Loucy (cell line): ENCODE measurements around the gene IFT81.

Source experiments
- H2AFZ ChIP-seq: fragments of 200-600 bp; sonication (generic); 2 replicates; pipeline ENCODE4 v1.6.0; 2016; ENCODE audit warnings: antibody characterized with exemption, mild to moderate bottlenecking, low read length, moderate library complexity
- H3F3A ChIP-seq: fragments of 200-600 bp; 2 replicates; pipeline ENCODE4 v1.6.0; 2016; ENCODE audit warnings: antibody characterized with exemption, low read depth, mild to moderate bottlenecking
- H3K27me3 ChIP-seq: fragments of 200-600 bp; sonication (generic); 2 replicates; pipeline ENCODE4 v1.6.1; 2014; ENCODE audit warnings: low read length, mild to moderate bottlenecking; ENCODE audit not compliant: insufficient read depth, poor library complexity, severe bottlenecking
- H3K36me3 ChIP-seq: fragments of 200-600 bp; sonication (generic); 2 replicates; pipeline ENCODE4 v1.6.1; 2016; ENCODE audit warnings: low read length; ENCODE audit not compliant: insufficient read depth
- H3K4me1 ChIP-seq: fragments of 200-600 bp; sonication (generic); 2 replicates; pipeline ENCODE4 v1.5.1; 2014; ENCODE audit warnings: low read length, mild to moderate bottlenecking; ENCODE audit not compliant: insufficient read depth, poor library complexity, severe bottlenecking
- H3K4me2 ChIP-seq: fragments of 200-600 bp; sonication (generic); 2 replicates; pipeline ENCODE4 v1.6.0; 2014; ENCODE audit warnings: antibody characterized with exemption, low read length, low read depth, mild to moderate bottlenecking; ENCODE audit not compliant: poor library complexity, severe bottlenecking
- H3K4me3 ChIP-seq: fragments of 200-600 bp; sonication (generic); 2 replicates; pipeline ENCODE4 v1.5.1; 2014; ENCODE audit warnings: low read length, mild to moderate bottlenecking, mixed read lengths; ENCODE audit not compliant: poor library complexity, severe bottlenecking
- H3K79me2 ChIP-seq: fragments of 200-600 bp; sonication (generic); 2 replicates; pipeline ENCODE4 v1.6.1; 2014; ENCODE audit warnings: low read length; ENCODE audit not compliant: insufficient read depth
- H3K9ac ChIP-seq: fragments of 200-600 bp; sonication (generic); 2 replicates; pipeline ENCODE4 v1.6.0; 2014; ENCODE audit warnings: mild to moderate bottlenecking, low read depth, low read length, moderate library complexity; ENCODE audit not compliant: poor library complexity, severe bottlenecking
- H3K9me2 ChIP-seq: fragments of 200-600 bp; sonication (generic); replicated peaks from 2 replicates; pipeline ENCODE4 v1.6.1; 2016; ENCODE audit warnings: low read depth, low read length, mixed read lengths
- H3K9me3 ChIP-seq: fragments of 200-600 bp; sonication (generic); 2 replicates; pipeline ENCODE4 v1.6.1; 2014; ENCODE audit warnings: mild to moderate bottlenecking, antibody characterized with exemption, low read length, low read depth; ENCODE audit not compliant: insufficient read depth
- H4K20me1 ChIP-seq: fragments of 200-600 bp; sonication (generic); 2 replicates; pipeline ENCODE4 v1.6.0; 2014; ENCODE audit warnings: antibody characterized with exemption, low read length, mild to moderate bottlenecking; ENCODE audit not compliant: insufficient read depth, poor library complexity, severe bottlenecking
- EZH2phosphoT487 ChIP-seq: fragments of 200-600 bp; IDR thresholded peaks from 2 replicates; pipeline ENCODE4 v1.6.1; 2018; ENCODE audit warnings: antibody characterized with exemption, mild to moderate bottlenecking, moderate library complexity, borderline replicate concordance
- TF ChIP-seq, protein P1 (sequence below): fragments of 200-600 bp; sonication (generic); conservative IDR thresholded peaks from 2 replicates; pipeline ENCODE4 v1.5.1; 2014; ENCODE audit warnings: mild to moderate bottlenecking, antibody characterized with exemption, low read length

The IFT81 gene

GRCh38 chr12:110149086-110149660 lies 25.0 kb downstream of the IFT81 start:
- peak overlapping the region; percentile 40; the same call in 1 of the 2 replicates for H2AFZ ChIP-seq
- no peaks in the 10 kb centered on the region for H3K79me2 ChIP-seq
- H3K9me2 ChIP-seq: no peaks in the 10 kb centered on the region
- H3F3A ChIP-seq: no peaks in the 10 kb centered on the region
- no peak overlapping the region for H3K4me2 ChIP-seq
- H3K4me1 ChIP-seq: no peaks in the 10 kb centered on the region
- no peaks in the 10 kb centered on the region for H4K20me1 ChIP-seq
- H3K27me3 ChIP-seq: no peaks in the 10 kb centered on the region
- TF ChIP-seq, protein P1, sequence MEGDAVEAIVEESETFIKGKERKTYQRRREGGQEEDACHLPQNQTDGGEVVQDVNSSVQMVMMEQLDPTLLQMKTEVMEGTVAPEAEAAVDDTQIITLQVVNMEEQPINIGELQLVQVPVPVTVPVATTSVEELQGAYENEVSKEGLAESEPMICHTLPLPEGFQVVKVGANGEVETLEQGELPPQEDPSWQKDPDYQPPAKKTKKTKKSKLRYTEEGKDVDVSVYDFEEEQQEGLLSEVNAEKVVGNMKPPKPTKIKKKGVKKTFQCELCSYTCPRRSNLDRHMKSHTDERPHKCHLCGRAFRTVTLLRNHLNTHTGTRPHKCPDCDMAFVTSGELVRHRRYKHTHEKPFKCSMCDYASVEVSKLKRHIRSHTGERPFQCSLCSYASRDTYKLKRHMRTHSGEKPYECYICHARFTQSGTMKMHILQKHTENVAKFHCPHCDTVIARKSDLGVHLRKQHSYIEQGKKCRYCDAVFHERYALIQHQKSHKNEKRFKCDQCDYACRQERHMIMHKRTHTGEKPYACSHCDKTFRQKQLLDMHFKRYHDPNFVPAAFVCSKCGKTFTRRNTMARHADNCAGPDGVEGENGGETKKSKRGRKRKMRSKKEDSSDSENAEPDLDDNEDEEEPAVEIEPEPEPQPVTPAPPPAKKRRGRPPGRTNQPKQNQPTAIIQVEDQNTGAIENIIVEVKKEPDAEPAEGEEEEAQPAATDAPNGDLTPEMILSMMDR: no peak
- TF ChIP-seq EZH2phosphoT487: no peak
- H3K36me3 ChIP-seq: no peaks in the 10 kb centered on the region
- H3K9me3 ChIP-seq: no peaks in the 10 kb centered on the region
- H3K9ac ChIP-seq: no peak overlapping the region
- H3K4me3 ChIP-seq: no peak overlapping the region

DNA sequence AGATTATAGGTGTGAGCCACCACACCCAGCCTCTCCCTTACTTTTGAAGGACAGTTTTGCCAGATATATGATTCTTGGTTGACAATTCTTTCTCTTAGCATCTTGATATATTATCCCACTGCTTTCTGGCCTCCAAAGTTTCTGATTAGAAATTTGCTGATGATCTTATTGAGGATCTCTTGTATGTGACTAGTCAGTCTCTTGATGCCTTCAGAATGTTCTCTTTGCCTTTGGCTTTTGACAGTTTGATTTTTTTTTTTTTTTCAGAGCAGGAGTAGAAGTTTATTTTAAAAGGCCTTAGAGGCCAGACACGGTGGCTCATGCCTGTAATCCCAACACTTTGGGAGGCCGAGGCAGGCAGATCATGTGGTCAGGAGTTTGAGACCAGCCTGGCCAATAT lies 32.6 kb downstream of the IFT81 start:
- H3F3A ChIP-seq: no peaks in the 10 kb centered on the region
- no peak overlapping the region for H3K4me2 ChIP-seq
- no peaks in the 10 kb centered on the region for H3K36me3 ChIP-seq
- H3K4me1 ChIP-seq: no peaks in the 10 kb centered on the region
- no peak overlapping the region for H3K9ac ChIP-seq
- no peaks in the 10 kb centered on the region for H3K9me2 ChIP-seq
- H3K4me3 ChIP-seq: no peak overlapping the region
- H3K27me3 ChIP-seq: no peaks in the 10 kb centered on the region
- H4K20me1 ChIP-seq: no peaks in the 10 kb centered on the region
- peaks cover 6% of the 10 kb centered on the region; the same call in 1 of the 2 replicates for H3K9me3 ChIP-seq
- H2AFZ ChIP-seq: no peak overlapping the region
- H3K79me2 ChIP-seq: no peaks in the 10 kb centered on the region
- no peak for TF ChIP-seq EZH2phosphoT487
- TF ChIP-seq, protein P1: no peak

DNA sequence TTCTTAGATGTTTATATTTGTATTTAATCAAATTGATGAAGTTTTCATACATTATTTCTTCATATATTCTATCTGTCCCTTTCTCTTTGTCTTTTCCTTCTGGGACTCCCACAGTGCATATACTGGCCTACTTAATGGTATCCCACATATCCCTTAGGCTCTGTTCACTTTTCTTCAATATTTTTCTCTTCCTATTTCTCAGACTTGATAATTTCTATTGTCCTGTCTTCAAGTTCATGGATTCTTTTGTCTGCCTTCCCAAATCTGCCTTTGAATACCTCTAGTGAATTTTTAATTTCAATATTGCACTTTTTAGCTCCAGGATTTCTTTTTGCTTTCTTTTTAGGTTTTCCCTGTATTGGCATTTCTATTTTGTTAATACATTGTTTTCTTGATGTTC lies 33.4 kb downstream of the IFT81 start:
- no peaks in the 10 kb centered on the region for H3K79me2 ChIP-seq
- H3K4me2 ChIP-seq: no peak overlapping the region
- H3K4me3 ChIP-seq: no peak overlapping the region
- H3K27me3 ChIP-seq: no peaks in the 10 kb centered on the region
- no peaks in the 10 kb centered on the region for H3F3A ChIP-seq
- H3K9me2 ChIP-seq: no peaks in the 10 kb centered on the region
- no peak for TF ChIP-seq EZH2phosphoT487
- no peaks in the 10 kb centered on the region for H3K36me3 ChIP-seq
- no peak overlapping the region for H2AFZ ChIP-seq
- H3K9ac ChIP-seq: no peak overlapping the region
- no peaks in the 10 kb centered on the region for H3K4me1 ChIP-seq
- H3K9me3 ChIP-seq: peaks cover 6% of the 10 kb centered on the region; the same call in 1 of the 2 replicates
- H4K20me1 ChIP-seq: no peaks in the 10 kb centered on the region

GRCh38 chr12:110159671-110160245 lies 35.6 kb downstream of the IFT81 start:
- no peaks in the 10 kb centered on the region for H3F3A ChIP-seq
- no peaks in the 10 kb centered on the region for H3K9me2 ChIP-seq
- no peaks in the 10 kb centered on the region for H3K79me2 ChIP-seq
- H2AFZ ChIP-seq: no peak overlapping the region
- H3K9ac ChIP-seq: no peak overlapping the region
- no peak for TF ChIP-seq EZH2phosphoT487
- TF ChIP-seq, protein P1: no peak
- peaks cover 6% of the 10 kb centered on the region; the same call in 1 of the 2 replicates for H3K9me3 ChIP-seq
- H4K20me1 ChIP-seq: no peaks in the 10 kb centered on the region
- H3K4me2 ChIP-seq: no peak overlapping the region
- H3K27me3 ChIP-seq: no peaks in the 10 kb centered on the region
- no peaks in the 10 kb centered on the region for H3K4me1 ChIP-seq
- no peak overlapping the region for H3K4me3 ChIP-seq
- H3K36me3 ChIP-seq: no peaks in the 10 kb centered on the region
